ENCODE measurements around the gene APOL2.

APOL2 gene

GRCh38 chr22:36197514-36198146 is 41.7 kb downstream of the APOL2 start:
- Histone ChIP-seq H3K4me2 (ENCODE audit: low read length) (no peak overlapping the region), H3K4me1 (ENCODE audit: control insufficient read depth, low read depth, low read length) (peaks cover 4% of the 10 kb centered on the region), H3K56ac (ENCODE audit: low read length) (peak overlapping the region; percentile 36), H3K36me3 (ENCODE audit: control insufficient read depth, insufficient read depth, low read length) (no peaks in the 10 kb centered on the region), H2AK5ac (ENCODE audit: low read length) (no peak overlapping the region), H4K8ac (ENCODE audit: low read depth, low read length) (no peak overlapping the region), H3K9ac (ENCODE audit: low read length) (no peak overlapping the region), H2BK15ac (replicated peaks; ENCODE audit: low read depth) (no peak overlapping the region), H3K27me3 (ENCODE audit: insufficient read depth, low read length, poor library complexity) (no peaks in the 10 kb centered on the region), H3K79me2 (ENCODE audit: control insufficient read depth, insufficient read depth, low read length) (no peaks in the 10 kb centered on the region), H3K4me3 (ENCODE audit: low read length) (no peak overlapping the region), H4K5ac (ENCODE audit: low read length) (no peak overlapping the region), H3K23ac (ENCODE audit: low read length) (no peak overlapping the region), H3K4ac (ENCODE audit: low read depth, low read length) (no peak overlapping the region), H3K27ac (ENCODE audit: low read depth, low read length) (no peak overlapping the region), H3K79me1 (ENCODE audit: low read length) (no peaks in the 10 kb centered on the region), H2BK120ac (ENCODE audit: low read depth, low read length) (no peak overlapping the region), H2BK5ac (ENCODE audit: low read length) (no peak overlapping the region), H3K18ac (ENCODE audit: low read length) (no peak overlapping the region)
- WGBS (ENCODE audit: extremely low coverage, insufficient coverage, low lambda C conversion rate), result no CpG with 5 or more reads among the region's 8 CpGs
- peak; percentile 52 for DNase-seq

- Histone ChIP-seq H3K36me3 (ENCODE audit: control insufficient read depth, insufficient read depth, low read length) (no peaks in the 10 kb centered on the region), H2BK120ac (ENCODE audit: low read depth, low read length) (no peak overlapping the region), H2BK5ac (ENCODE audit: low read length) (no peak overlapping the region), H3K79me2 (ENCODE audit: control insufficient read depth, insufficient read depth, low read length) (no peaks in the 10 kb centered on the region), H3K4me1 (ENCODE audit: control insufficient read depth, low read depth, low read length) (peaks cover 4% of the 10 kb centered on the region), H2AK5ac (ENCODE audit: low read length) (no peak overlapping the region), H3K4ac (ENCODE audit: low read depth, low read length) (no peak overlapping the region), H3K56ac (ENCODE audit: low read length) (peak overlapping the region; percentile 53), H3K27me3 (ENCODE audit: insufficient read depth, low read length, poor library complexity) (no peaks in the 10 kb centered on the region), H3K4me2 (ENCODE audit: low read length) (no peak overlapping the region), H3K9ac (ENCODE audit: low read length) (peak overlapping the region; percentile 26), H3K23ac (ENCODE audit: low read length) (no peak overlapping the region), H4K5ac (ENCODE audit: low read length) (no peak overlapping the region), H3K4me3 (ENCODE audit: low read length) (no peak overlapping the region), H3K18ac (ENCODE audit: low read length) (no peak overlapping the region), H4K8ac (ENCODE audit: low read depth, low read length) (no peak overlapping the region), H3K27ac (ENCODE audit: low read depth, low read length) (no peak overlapping the region), H2BK15ac (replicated peaks; ENCODE audit: low read depth) (no peak overlapping the region), H3K79me1 (ENCODE audit: low read length) (no peaks in the 10 kb centered on the region)
- peak; percentile 94 for DNase-seq
- no CpG with 5 or more reads among the region's 5 CpGs for WGBS (ENCODE audit: extremely low coverage, insufficient coverage, low lambda C conversion rate)
Observed at GRCh38 chr22:36197065-36197440, 42.3 kb downstream of the APOL2 start.

GRCh38 chr22:36196254-36197064 is 42.9 kb downstream of the APOL2 start:
- H2BK120ac ChIP-seq (ENCODE audit: low read depth, low read length), result no peak overlapping the region
- no peaks in the 10 kb centered on the region for H3K79me2 ChIP-seq (ENCODE audit: control insufficient read depth, insufficient read depth, low read length)
- H4K8ac ChIP-seq (ENCODE audit: low read depth, low read length), result no peak overlapping the region
- no peak overlapping the region for H3K4me3 ChIP-seq (ENCODE audit: low read length)
- no peak overlapping the region for H3K4me2 ChIP-seq (ENCODE audit: low read length)
- peaks cover 4% of the 10 kb centered on the region for H3K4me1 ChIP-seq (ENCODE audit: control insufficient read depth, low read depth, low read length)
- H2BK5ac ChIP-seq (ENCODE audit: low read length), result no peak overlapping the region
- H3K27me3 ChIP-seq (ENCODE audit: insufficient read depth, low read length, poor library complexity), result no peaks in the 10 kb centered on the region
- DNase-seq, result no peak
- H2AK5ac ChIP-seq (ENCODE audit: low read length), result no peak overlapping the region
- H3K9ac ChIP-seq (ENCODE audit: low read length), result peak overlapping the region; percentile 26
- no CpG with 5 or more reads among the region's 6 CpGs for WGBS (ENCODE audit: extremely low coverage, insufficient coverage, low lambda C conversion rate)
- H3K23ac ChIP-seq (ENCODE audit: low read length), result no peak overlapping the region
- no peaks in the 10 kb centered on the region for H3K36me3 ChIP-seq (ENCODE audit: control insufficient read depth, insufficient read depth, low read length)
- no peak overlapping the region for H3K4ac ChIP-seq (ENCODE audit: low read depth, low read length)
- H2BK15ac ChIP-seq (replicated peaks; ENCODE audit: low read depth), result no peak overlapping the region
- no peak overlapping the region for H3K18ac ChIP-seq (ENCODE audit: low read length)
- no peak overlapping the region for H4K5ac ChIP-seq (ENCODE audit: low read length)
- peak overlapping the region; percentile 53 for H3K56ac ChIP-seq (ENCODE audit: low read length)
- H3K27ac ChIP-seq (ENCODE audit: low read depth, low read length), result no peak overlapping the region
- H3K79me1 ChIP-seq (ENCODE audit: low read length), result no peaks in the 10 kb centered on the region

DNA sequence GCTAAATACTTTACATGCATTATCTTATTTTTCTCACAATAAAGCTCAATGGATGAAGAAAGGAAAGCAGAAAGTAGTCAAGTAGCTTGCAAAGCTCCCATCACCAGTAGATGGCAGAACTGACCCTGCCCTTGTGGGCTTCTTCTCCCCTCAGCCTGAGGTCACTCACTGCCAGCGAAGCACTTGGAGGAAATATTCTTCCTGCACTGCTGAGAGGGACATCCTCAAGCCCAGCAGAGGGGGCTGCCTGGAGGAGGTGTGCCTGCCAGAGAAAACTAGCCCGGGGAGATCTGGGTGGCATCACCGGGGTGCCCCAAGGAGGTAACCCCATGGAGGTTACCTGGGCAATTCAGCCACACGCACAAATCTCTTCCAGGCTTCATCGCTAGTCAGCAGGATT is 44.4 kb downstream of the APOL2 start:
- Histone ChIP-seq H2BK120ac (ENCODE audit: low read depth, low read length) (no peak overlapping the region), H3K27ac (ENCODE audit: low read depth, low read length) (no peak overlapping the region), H2BK15ac (replicated peaks; ENCODE audit: low read depth) (no peak overlapping the region), H2BK5ac (ENCODE audit: low read length) (no peak overlapping the region), H3K4me3 (ENCODE audit: low read length) (no peak overlapping the region), H3K9ac (ENCODE audit: low read length) (no peak overlapping the region), H3K4me2 (ENCODE audit: low read length) (no peak overlapping the region), H3K79me2 (ENCODE audit: control insufficient read depth, insufficient read depth, low read length) (no peaks in the 10 kb centered on the region), H4K8ac (ENCODE audit: low read depth, low read length) (no peak overlapping the region), H3K27me3 (ENCODE audit: insufficient read depth, low read length, poor library complexity) (no peaks in the 10 kb centered on the region), H3K4me1 (ENCODE audit: control insufficient read depth, low read depth, low read length) (peaks cover 7% of the 10 kb centered on the region), H3K56ac (ENCODE audit: low read length) (no peak overlapping the region), H3K23ac (ENCODE audit: low read length) (no peak overlapping the region), H3K79me1 (ENCODE audit: low read length) (no peaks in the 10 kb centered on the region), H2AK5ac (ENCODE audit: low read length) (no peak overlapping the region), H3K36me3 (ENCODE audit: control insufficient read depth, insufficient read depth, low read length) (no peaks in the 10 kb centered on the region), H3K4ac (ENCODE audit: low read depth, low read length) (no peak overlapping the region), H3K18ac (ENCODE audit: low read length) (no peak overlapping the region), H4K5ac (ENCODE audit: low read length) (no peak overlapping the region)
- no CpG with 5 or more reads among the region's 5 CpGs for WGBS (ENCODE audit: extremely low coverage, insufficient coverage, low lambda C conversion rate)
- peak; percentile 91 for DNase-seq

DNA sequence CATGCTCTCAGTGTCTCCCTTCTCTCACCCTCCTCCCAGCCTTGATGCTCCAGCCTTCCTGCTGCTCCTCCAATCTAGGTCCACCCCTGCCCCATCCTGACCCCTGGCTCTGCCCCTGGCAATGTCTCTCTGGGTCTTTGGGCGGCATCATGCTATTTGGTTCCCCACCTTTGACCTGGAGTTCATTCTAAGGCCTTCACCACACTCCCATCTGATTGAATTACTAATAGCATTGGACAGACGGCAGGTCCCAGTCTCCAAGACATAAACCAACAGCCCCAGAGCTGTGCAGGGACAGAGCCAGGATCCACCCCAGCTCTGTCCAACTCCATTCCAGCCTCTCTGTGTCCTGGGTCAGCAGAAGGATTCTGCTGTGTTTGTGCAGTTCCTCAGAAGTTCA is 44.9 kb downstream of the APOL2 start:
- no peaks in the 10 kb centered on the region for H3K36me3 ChIP-seq (ENCODE audit: control insufficient read depth, insufficient read depth, low read length)

More for the DNA sequence above, 44.9 kb downstream of the APOL2 start:
- Histone ChIP-seq H3K27me3 (ENCODE audit: insufficient read depth, low read length, poor library complexity) (no peaks in the 10 kb centered on the region), H2BK5ac (ENCODE audit: low read length) (no peak overlapping the region), H3K9ac (ENCODE audit: low read length) (no peak overlapping the region), H3K23ac (ENCODE audit: low read length) (no peak overlapping the region), H3K4me1 (ENCODE audit: control insufficient read depth, low read depth, low read length) (peaks cover 11% of the 10 kb centered on the region), H3K4ac (ENCODE audit: low read depth, low read length) (no peak overlapping the region), H3K27ac (ENCODE audit: low read depth, low read length) (no peak overlapping the region), H2BK120ac (ENCODE audit: low read depth, low read length) (no peak overlapping the region), H3K4me2 (ENCODE audit: low read length) (no peak overlapping the region), H2AK5ac (ENCODE audit: low read length) (no peak overlapping the region), H4K5ac (ENCODE audit: low read length) (no peak overlapping the region), H3K4me3 (ENCODE audit: low read length) (no peak overlapping the region), H2BK15ac (replicated peaks; ENCODE audit: low read depth) (no peak overlapping the region), H3K79me2 (ENCODE audit: control insufficient read depth, insufficient read depth, low read length) (no peaks in the 10 kb centered on the region), H4K8ac (ENCODE audit: low read depth, low read length) (no peak overlapping the region), H3K79me1 (ENCODE audit: low read length) (no peaks in the 10 kb centered on the region), H3K56ac (ENCODE audit: low read length) (no peak overlapping the region), H3K18ac (ENCODE audit: low read length) (no peak overlapping the region)
- WGBS (ENCODE audit: extremely low coverage, insufficient coverage, low lambda C conversion rate), result no CpG with 5 or more reads among the region's 2 CpGs
- DNase-seq, result no peak

All from mesendoderm (in vitro differentiated cells).